Natural killer cell (primary cell): ENCODE results near the gene RELL1. TPM values are rescaled to one million over a fixed set of nuclear protein-coding genes. Genes with fewer than 3 reads are reported as not detected.

ENCODE experiments used
- ATAC-seq, 3 donors: fragments of 150-1000 bp in 2 of 3; fragments of 200-7000 bp in 1 of 3; cut with Tn5 transposase; 1 replicate in 1 of 3; 2 replicates in 2 of 3; pipeline ENCODE4 v1.10.0; 2021; ENCODE audit warnings: mild to moderate bottlenecking in 2 of 3, moderate library complexity in 2 of 3
- DNase-seq, 2 donors: peaks; one replicate each; pipeline versions ENCODE4 v3.0.0 to v3.0.0-alpha.2; 2013 to 2021; ENCODE audit warnings: mixed read lengths in 1 of 2
- H3K27ac ChIP-seq: one replicate; pipeline ENCODE4 v1.5.1; 2013; ENCODE audit warnings: mild to moderate bottlenecking, low read length
- H3K27me3 ChIP-seq: one replicate; pipeline ENCODE4 v1.6.1; 2013; ENCODE audit warnings: low read length; ENCODE audit not compliant: control insufficient read depth, insufficient read depth
- H3K36me3 ChIP-seq: one replicate; pipeline ENCODE4 v1.6.1; 2013; ENCODE audit warnings: low read length; ENCODE audit not compliant: control insufficient read depth, insufficient read depth
- H3K4me1 ChIP-seq: one replicate; pipeline ENCODE4 v1.6.1; 2013; ENCODE audit warnings: low read length; ENCODE audit not compliant: control insufficient read depth, insufficient read depth
- H3K4me3 ChIP-seq: one replicate; pipeline ENCODE4 v1.5.1; 2013; ENCODE audit warnings: low read length
- H3K9me3 ChIP-seq: one replicate; pipeline ENCODE4 v1.6.1; 2013; ENCODE audit warnings: low read length; ENCODE audit not compliant: control insufficient read depth, insufficient read depth
- H3K27ac Mint-ChIP-seq, 2 donors: one replicate each; pipeline ENCODE4 v1.8.0; 2022; ENCODE audit warnings: mild to moderate bottlenecking in 2 of 2, mixed read lengths in 2 of 2, moderate library complexity in 1 of 2
- H3K27me3 Mint-ChIP-seq, 2 donors: one replicate each; pipeline ENCODE4 v1.8.0; 2022; ENCODE audit warnings: low read depth in 2 of 2, mixed read lengths in 2 of 2
- H3K36me3 Mint-ChIP-seq: one replicate; pipeline ENCODE4 v1.8.0; 2022; ENCODE audit warnings: mixed read lengths
- H3K4me1 Mint-ChIP-seq, 2 donors: one replicate each; pipeline ENCODE4 v1.8.0; 2022; ENCODE audit warnings: mixed read lengths in 2 of 2
- H3K4me3 Mint-ChIP-seq: one replicate; pipeline ENCODE4 v1.8.0; 2022; ENCODE audit warnings: mild to moderate bottlenecking, moderate library complexity, mixed read lengths
- H3K9me3 Mint-ChIP-seq, 2 donors: one replicate each; pipeline ENCODE4 v1.8.0; 2022; ENCODE audit warnings: mixed read lengths in 2 of 2
- CTCF ChIP-seq: fragments of 200-600 bp; IDR thresholded peaks from one replicate; pipeline ENCODE4 v1.8.0; 2022; ENCODE audit warnings: antibody characterized with exemption
- WGBS: methylation state at CpG from one replicate; pipeline ENCODE4 v1.1.7; 2013; ENCODE audit warnings: missing lambda C conversion rate; ENCODE audit not compliant: insufficient coverage; 5-methylcytosine and 5-hydroxymethylcytosine counted together
- intact Hi-C: fragments of 100-400 bp; cut with micrococcal nuclease; formaldehyde crosslinking; loops from one replicate; pipeline ENCODE4 v1.14.2; 2022
- total RNA-seq, 4 donors: library from RNA; stranded (reverse); fragments of 120-200 nt in 1 of 4; gene quantifications; one replicate each; pipeline versions ENCODE4 v1.2.3 to v1.2.4, GENCODE V29; 2013 to 2022

The RELL1 gene
- total RNA-seq, 3 donors from 2014 or later (not counting 1 experiment from before 2014, with no cell fraction given): 15.2 to 21.3 (median 15.2) TPM

GRCh38 chr4:37651781-37652377 lies 34.3 kb downstream of the RELL1 start:
- TF ChIP-seq CTCF: no peak
- Histone ChIP-seq H3K36me3 (peaks cover 14% of the 10 kb centered on the region), H3K9me3 (peaks cover 3% of the 10 kb centered on the region), H3K4me3 (no peak overlapping the region), H3K27ac (no peak overlapping the region), H3K4me1 (no peaks in the 10 kb centered on the region), H3K27me3 (no peaks in the 10 kb centered on the region)
- 96% methylated on average over 10 of the region's 13 CpGs for WGBS
- intact Hi-C loops: no loop called here
- H3K36me3 Mint-ChIP-seq: no peaks in the 10 kb centered on the region
- ATAC-seq (no peak), DNase-seq (no peak)
- peaks cover 0 to 5% of the 10 kb centered on the region in 2 donors for H3K9me3 Mint-ChIP-seq
- no peak overlapping the region for H3K4me3 Mint-ChIP-seq
- H3K4me1 Mint-ChIP-seq: peaks cover 5 to 14% of the 10 kb centered on the region in 2 donors
- no peak overlapping the region for H3K27ac Mint-ChIP-seq
- H3K27me3 Mint-ChIP-seq: no peaks in the 10 kb centered on the region

- Mint-ChIP-seq H3K27ac (no peak overlapping the region), H3K36me3 (no peaks in the 10 kb centered on the region)
- intact Hi-C loops: no loop called here
These were observed 35.7 kb downstream of the RELL1 start for GRCh38 chr4:37650481-37650880.

GRCh38 chr4:37649268-37649667 lies 36.9 kb downstream of the RELL1 start:
- no peak overlapping the region for H3K4me3 Mint-ChIP-seq
- no peak for DNase-seq
- ATAC-seq: no peak
- TF ChIP-seq CTCF: no peak
- intact Hi-C loops: no loop called here
- no peak overlapping the region for H3K27ac Mint-ChIP-seq
- no peaks in the 10 kb centered on the region for H3K36me3 Mint-ChIP-seq
- H3K27me3 ChIP-seq: no peaks in the 10 kb centered on the region
- H3K4me3 ChIP-seq: no peak overlapping the region
- peaks cover 32% of the 10 kb centered on the region for H3K36me3 ChIP-seq
- no peak overlapping the region for H3K27ac ChIP-seq
- H3K9me3 Mint-ChIP-seq: no peaks in the 10 kb centered on the region
- H3K4me1 ChIP-seq: no peaks in the 10 kb centered on the region
- H3K27me3 Mint-ChIP-seq: no peaks in the 10 kb centered on the region
- no peaks in the 10 kb centered on the region for H3K9me3 ChIP-seq
- 98% methylated on average over 11 of the region's 11 CpGs for WGBS
- H3K4me1 Mint-ChIP-seq: peaks cover 5 to 14% of the 10 kb centered on the region in 2 donors

More at GRCh38 chr4:37650481-37650880, 35.7 kb downstream of the RELL1 start:
- Histone ChIP-seq H3K9me3 (no peaks in the 10 kb centered on the region), H3K27ac (no peak overlapping the region), H3K36me3 (peaks cover 25% of the 10 kb centered on the region), H3K4me3 (no peak overlapping the region), H3K4me1 (no peaks in the 10 kb centered on the region), H3K27me3 (no peaks in the 10 kb centered on the region)
- DNase-seq (no peak), ATAC-seq (no peak)
- no peak for TF ChIP-seq CTCF
- Mint-ChIP-seq H3K4me3 (no peak overlapping the region), H3K9me3 (no peaks in the 10 kb centered on the region), H3K4me1 (peaks cover 5 to 14% of the 10 kb centered on the region in 2 donors), H3K27me3 (no peaks in the 10 kb centered on the region)
- 93% methylated on average over 5 of the region's 5 CpGs for WGBS
